Endothelial cell of umbilical vein (primary cell): Measurements from ENCODE around the gene RASGRF2. TPM values are rescaled to one million over a fixed set of nuclear protein-coding genes. Genes with fewer than 3 reads are reported as not detected.

Experiments used
- BruUV-seq: library from RNA; stranded (reverse); fragments of 400-500 nt; replicated peaks from 2 replicates; lab custom pipeline; 2021; lab: Mats Ljungman, UMichigan
- CTCF ChIA-PET: fragments of 300-600, 350-600 bp; sonication (Branson Sonifier 250); formaldehyde crosslinking; loops from one replicate; lab custom pipeline; 2021; ENCODE audit warnings: antibody characterized with exemption, inconsistent platforms; lab: Charles Lee
- POLR2A ChIA-PET: fragments of 300-600, 350-600 bp; sonication (Branson Sonifier 250); formaldehyde crosslinking; loops from one replicate; lab custom pipeline; 2021; ENCODE audit warnings: antibody characterized with exemption, inconsistent platforms; lab: Charles Lee
- DNase-seq: peaks from one replicate; pipeline ENCODE4 v3.0.0-alpha.2; 2011; ENCODE audit warnings: low read depth, low spot score
- FAIRE-seq: peaks from 2 replicates; lab custom pipeline; 2011; peaks lifted over from hg19 to GRCh38; lab: Jason Lieb, UNC
- H2AFZ ChIP-seq: 2 replicates; pipeline ENCODE4 v1.6.0; 2012; ENCODE audit warnings: low read depth, low read length, control low read depth, inconsistent platforms
- H3K27ac ChIP-seq: 2 replicates; pipeline ENCODE4 v1.5.1; 2011; ENCODE audit warnings: low read depth, mild to moderate bottlenecking, control low read depth, low read length, moderate library complexity; ENCODE audit not compliant: insufficient read depth
- H3K27me3 ChIP-seq, 2 experiments: 2 replicates each; pipeline versions ENCODE4 v1.6.0 to v1.6.1; 2011; ENCODE audit warnings: low read length in 2 of 2, mixed read lengths in 1 of 2; ENCODE audit not compliant: control insufficient read depth in 2 of 2, insufficient read depth in 2 of 2
- H3K36me3 ChIP-seq, 2 experiments: 2 replicates in 1 of 2; 3 replicates in 1 of 2; pipeline ENCODE4 v1.5.1; 2011; ENCODE audit warnings: low read length in 2 of 2, mild to moderate bottlenecking in 1 of 2, moderate library complexity in 1 of 2; ENCODE audit not compliant: control insufficient read depth in 2 of 2, insufficient read depth in 2 of 2; ENCODE audit errors: extremely low read depth in 1 of 2
- H3K4me1 ChIP-seq: 3 replicates; pipeline ENCODE4 v1.5.1; 2011; ENCODE audit warnings: mild to moderate bottlenecking, low read length; ENCODE audit not compliant: control insufficient read depth, insufficient read depth; ENCODE audit errors: extremely low read depth
- H3K4me2 ChIP-seq: 2 replicates; pipeline ENCODE4 v1.6.1; 2011; ENCODE audit warnings: low read length, control low read depth, mixed read lengths; ENCODE audit not compliant: insufficient read depth
- H3K4me3 ChIP-seq, 3 experiments: fragments of 200-600 bp in 1 of 3; sonication (generic), shearing (Covaris generic) in 1 of 3; replicated peaks in 1 of 3; 2 replicates each; pipeline ENCODE4 v1.5.1; 2011 to 2016; ENCODE audit warnings: control low read depth in 3 of 3, low read length in 3 of 3, mild to moderate bottlenecking in 2 of 3, inconsistent platforms in 1 of 3, low read depth in 1 of 3, moderate library complexity in 1 of 3; ENCODE audit not compliant: insufficient read depth in 1 of 3
- H3K79me2 ChIP-seq: 2 replicates; pipeline ENCODE4 v1.6.0; 2012; ENCODE audit warnings: low read length, inconsistent platforms; ENCODE audit not compliant: control insufficient read depth, insufficient read depth
- H3K9ac ChIP-seq: replicated peaks from 2 replicates; pipeline ENCODE3; 2011; ENCODE audit warnings: low read length, control low read depth; ENCODE audit not compliant: insufficient read depth; ENCODE audit errors: extremely low read depth
- H3K9me1 ChIP-seq: replicated peaks from 3 replicates; pipeline ENCODE4 v1.6.0; 2011; ENCODE audit warnings: mild to moderate bottlenecking, low read length; ENCODE audit not compliant: control insufficient read depth, insufficient read depth; ENCODE audit errors: extremely low read depth
- H3K9me3 ChIP-seq: replicated peaks from 2 replicates; pipeline ENCODE4 v1.5.1; 2012; ENCODE audit warnings: low read length, inconsistent platforms; ENCODE audit not compliant: control insufficient read depth, insufficient read depth
- H4K20me1 ChIP-seq: replicated peaks from 2 replicates; pipeline ENCODE3; 2011; ENCODE audit warnings: mild to moderate bottlenecking, low read length; ENCODE audit not compliant: control insufficient read depth, insufficient read depth; ENCODE audit errors: extremely low read depth
- EZH2 ChIP-seq: IDR thresholded peaks from 2 replicates; pipeline ENCODE4 v1.6.1; 2012; ENCODE audit warnings: borderline replicate concordance, low read depth, mild to moderate bottlenecking, moderate library complexity, low read length, inconsistent platforms; ENCODE audit not compliant: severe bottlenecking
- FOS ChIP-seq: IDR thresholded peaks from 2 replicates; pipeline ENCODE4 v1.6.1; 2011; ENCODE audit warnings: mild to moderate bottlenecking, low read length, moderate library complexity, borderline replicate concordance; ENCODE audit not compliant: insufficient read depth
- GATA2 ChIP-seq: IDR thresholded peaks from 2 replicates; pipeline ENCODE4 v1.7.0; 2011; ENCODE audit warnings: low read depth, mild to moderate bottlenecking, moderate library complexity, mixed read lengths, low read length; ENCODE audit not compliant: insufficient read length, insufficient read depth
- JUN ChIP-seq: IDR thresholded peaks from 2 replicates; pipeline ENCODE4 v1.6.1; 2011; ENCODE audit warnings: borderline replicate concordance, low read depth; ENCODE audit not compliant: insufficient read length, insufficient read depth
- MYC ChIP-seq: IDR thresholded peaks from one replicate; pipeline ENCODE4 v1.6.1; 2011; ENCODE audit warnings: mild to moderate bottlenecking, low read depth, low read length
- POLR2A ChIP-seq: IDR thresholded peaks from 2 replicates; pipeline ENCODE4 v1.6.1; 2012; ENCODE audit warnings: low read depth, mild to moderate bottlenecking, control low read depth, low read length
- POLR2AphosphoS5 ChIP-seq: IDR thresholded peaks from 2 replicates; pipeline ENCODE4 v1.6.1; 2012; ENCODE audit warnings: low read depth, mild to moderate bottlenecking, control low read depth, low read length, moderate library complexity; ENCODE audit not compliant: insufficient read depth
- dilution Hi-C: fragments of 300-500 bp; cut with MboI; formaldehyde crosslinking; loops from one replicate; pipeline ENCODE4 v1.15.0; 2019; ENCODE audit warnings: low sequenced_read_pairs; ENCODE audit not compliant: extremely low pct_ligation_motif_present
- intact Hi-C: fragments of 100-400 bp; cut with micrococcal nuclease; formaldehyde crosslinking; loops from one replicate; pipeline ENCODE4 v1.10.0; 2022
- polyA plus RNA-seq, 4 experiments: library from polyadenylated mRNA; depleted of rRNA in 3 of 4; stranded (reverse) in 3 of 4; unstranded in 1 of 4; fragments of >200 nt; gene quantifications; 2 replicates each; pipeline versions ENCODE4 v1.2.1 to v1.2.3, GENCODE V29; 2011 to 2012; ENCODE audit warnings: missing spikeins in 1 of 4
- total RNA-seq: library from RNA; stranded (reverse); gene quantifications from 2 replicates; pipeline ENCODE4 v1.2.3, GENCODE V29; 2021
- TF ChIP-seq, protein P1 (sequence below): IDR thresholded peaks from 2 replicates; pipeline ENCODE4 v1.6.1; 2011; ENCODE audit not compliant: insufficient read depth, insufficient read length
- TF ChIP-seq, protein P2 (sequence below), 2 donors: IDR thresholded peaks; 1 replicate in 1 of 2; 2 replicates in 1 of 2; pipeline ENCODE4 v1.5.1; 2011; ENCODE audit warnings: low read length in 2 of 2, mild to moderate bottlenecking in 2 of 2, moderate library complexity in 2 of 2, control low read depth in 1 of 2, inconsistent platforms in 1 of 2, low read depth in 1 of 2; ENCODE audit not compliant: insufficient read depth in 1 of 2; ENCODE audit errors: extremely low read depth in 1 of 2

RASGRF2 gene
- total and polyA plus RNA-seq, 2 donors (not counting 3 experiments of a cell fraction or from before 2014, with no cell fraction given) = 0.41 to 4.0 TPM

- Histone ChIP-seq H3K4me1 (no peaks in the 10 kb centered on the region), H3K9ac (no peak overlapping the region), H3K36me3 (no peaks in the 10 kb centered on the region), H3K27me3 (no peaks in the 10 kb centered on the region), H3K4me3 (no peak overlapping the region), H3K79me2 (no peaks in the 10 kb centered on the region), H3K27ac (no peak overlapping the region), H3K9me1 (no peaks in the 10 kb centered on the region), H4K20me1 (no peaks in the 10 kb centered on the region), H3K4me2 (no peak overlapping the region), H2AFZ (no peak overlapping the region), H3K9me3 (no peaks in the 10 kb centered on the region)
- TF ChIP-seq POLR2A (no peak), JUN (no peak), MYC (no peak), GATA2 (no peak), POLR2AphosphoS5 (no peak), FOS (no peak), EZH2 (no peak)
- TF ChIP-seq, protein P1, sequence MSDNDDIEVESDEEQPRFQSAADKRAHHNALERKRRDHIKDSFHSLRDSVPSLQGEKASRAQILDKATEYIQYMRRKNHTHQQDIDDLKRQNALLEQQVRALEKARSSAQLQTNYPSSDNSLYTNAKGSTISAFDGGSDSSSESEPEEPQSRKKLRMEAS = no peak
- TF ChIP-seq, protein P2, sequence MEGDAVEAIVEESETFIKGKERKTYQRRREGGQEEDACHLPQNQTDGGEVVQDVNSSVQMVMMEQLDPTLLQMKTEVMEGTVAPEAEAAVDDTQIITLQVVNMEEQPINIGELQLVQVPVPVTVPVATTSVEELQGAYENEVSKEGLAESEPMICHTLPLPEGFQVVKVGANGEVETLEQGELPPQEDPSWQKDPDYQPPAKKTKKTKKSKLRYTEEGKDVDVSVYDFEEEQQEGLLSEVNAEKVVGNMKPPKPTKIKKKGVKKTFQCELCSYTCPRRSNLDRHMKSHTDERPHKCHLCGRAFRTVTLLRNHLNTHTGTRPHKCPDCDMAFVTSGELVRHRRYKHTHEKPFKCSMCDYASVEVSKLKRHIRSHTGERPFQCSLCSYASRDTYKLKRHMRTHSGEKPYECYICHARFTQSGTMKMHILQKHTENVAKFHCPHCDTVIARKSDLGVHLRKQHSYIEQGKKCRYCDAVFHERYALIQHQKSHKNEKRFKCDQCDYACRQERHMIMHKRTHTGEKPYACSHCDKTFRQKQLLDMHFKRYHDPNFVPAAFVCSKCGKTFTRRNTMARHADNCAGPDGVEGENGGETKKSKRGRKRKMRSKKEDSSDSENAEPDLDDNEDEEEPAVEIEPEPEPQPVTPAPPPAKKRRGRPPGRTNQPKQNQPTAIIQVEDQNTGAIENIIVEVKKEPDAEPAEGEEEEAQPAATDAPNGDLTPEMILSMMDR (IDR thresholded peaks at IDR 0.05; ENCODE audit: extremely low read depth in 1 of 2, insufficient read depth in 1 of 2, low read depth in 1 of 2, low read length in 2 of 2) = no peak
- POLR2A ChIA-PET = no interaction called here
- intact Hi-C loops (loop anchor here (2.0 kb wide), 1 partner anchor 206 kb away; no protein-coding TSS in a partner anchor), dilution Hi-C loops (no loop called here)
- no peak for FAIRE-seq
- CTCF ChIA-PET = interaction anchor here (3.6 kb wide), 1 partner anchor 479 kb away, joined by 46 read pairs; no protein-coding TSS in a partner anchor
- BruUV-seq = no TSS peak
- no peak for DNase-seq
Observed at GRCh38 chr5:81164476-81164875, 204.3 kb downstream of the RASGRF2 start.
